GM21619 (cell line): ENCODE results near the gene DPEP2.
"Not testable (repeated sequence)": the region's sequence is repeated elsewhere in the genome, so short reads cannot be mapped to it uniquely, and the experiment has no call there.

Experiments used
- ATAC-seq: cut with Tn5 transposase; IDR thresholded peaks from one replicate; pipeline ENCODE4 v1.9.1; 2021; ENCODE audit not compliant: unreplicated experiment

Gene DPEP2

GRCh38 chr16:67939507-67940445 is 59.5 kb downstream of the DPEP2 start:
- no peak for ATAC-seq

DNA sequence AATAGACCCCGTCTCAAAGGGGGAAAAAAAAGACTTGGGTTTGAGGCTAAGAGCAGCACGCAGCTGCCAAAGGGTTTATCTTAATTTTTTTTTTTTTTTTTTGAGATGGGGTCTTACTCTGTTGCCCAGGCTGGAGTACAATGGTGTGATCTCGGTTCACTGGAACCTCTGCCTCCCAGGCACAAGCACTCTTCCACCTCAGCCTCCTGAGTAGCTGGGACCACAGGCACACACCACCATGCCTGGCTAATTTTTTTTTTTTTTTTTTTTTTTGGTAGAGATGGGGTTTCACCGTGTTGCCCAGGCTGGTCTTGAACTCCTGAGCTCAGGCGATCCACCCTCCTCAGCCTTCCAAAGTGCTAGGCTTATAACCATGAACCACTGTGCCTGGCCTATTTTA is 61.6 kb downstream of the DPEP2 start:
- not testable (repeated sequence) for ATAC-seq
